Endodermal cell (in vitro differentiated cells): ENCODE results near the gene JAKMIP1. TPM values are rescaled to one million over a fixed set of nuclear protein-coding genes. Genes with fewer than 3 reads are reported as not detected.

ENCODE experiments used
- DNase-seq: peaks from one replicate; pipeline ENCODE4 v3.0.0-alpha.2; 2017
- H3K27ac ChIP-seq: 2 replicates; pipeline ENCODE4 v1.5.1; 2013; ENCODE audit warnings: mild to moderate bottlenecking, low read depth, low read length, moderate library complexity
- H3K27me3 ChIP-seq: 2 replicates; pipeline ENCODE4 v1.6.1; 2013; ENCODE audit warnings: mild to moderate bottlenecking, low read length, moderate library complexity; ENCODE audit not compliant: insufficient read depth, control insufficient read depth, poor library complexity, severe bottlenecking
- H3K36me3 ChIP-seq: 2 replicates; pipeline ENCODE4 v1.7.0; 2013; ENCODE audit warnings: mild to moderate bottlenecking, low read length, moderate library complexity; ENCODE audit not compliant: control insufficient read depth, insufficient read depth
- H3K4me1 ChIP-seq: one replicate; pipeline ENCODE4 v1.7.0; 2013; ENCODE audit warnings: low read length; ENCODE audit not compliant: control insufficient read depth, insufficient read depth
- H3K4me3 ChIP-seq: 2 replicates; pipeline ENCODE4 v1.5.1; 2013; ENCODE audit warnings: mild to moderate bottlenecking, low read length, moderate library complexity
- H3K9ac ChIP-seq: 2 replicates; pipeline ENCODE4 v1.6.1; 2013; ENCODE audit warnings: mild to moderate bottlenecking, low read length, moderate library complexity; ENCODE audit not compliant: poor library complexity, severe bottlenecking; ENCODE audit errors: extremely low read depth
- H3K9me3 ChIP-seq: 2 replicates; pipeline ENCODE4 v1.6.1; 2013; ENCODE audit warnings: mild to moderate bottlenecking, low read length, moderate library complexity; ENCODE audit not compliant: control insufficient read depth
- H3K27ac Mint-ChIP-seq: 2 replicates; pipeline ENCODE4 v1.8.0; 2020; ENCODE audit warnings: mixed read lengths
- H3K27me3 Mint-ChIP-seq: 2 replicates; pipeline ENCODE4 v1.8.0; 2021; ENCODE audit warnings: mild to moderate bottlenecking, mixed read lengths; ENCODE audit not compliant: insufficient read depth
- H3K36me3 Mint-ChIP-seq: 2 replicates; pipeline ENCODE4 v1.8.0; 2020; ENCODE audit warnings: low read depth, mixed read lengths
- H3K4me1 Mint-ChIP-seq: 2 replicates; pipeline ENCODE4 v1.8.0; 2020; ENCODE audit warnings: mixed read lengths
- H3K4me3 Mint-ChIP-seq: 2 replicates; pipeline ENCODE4 v1.8.0; 2020; ENCODE audit warnings: mild to moderate bottlenecking, moderate library complexity, mixed read lengths
- H3K9me3 Mint-ChIP-seq: 2 replicates; pipeline ENCODE4 v1.8.0; 2020; ENCODE audit warnings: mild to moderate bottlenecking, mixed read lengths
- WGBS, 2 experiments: methylation state at CpG; one replicate each; pipeline versions ENCODE4 v1.1.5 to v1.1.7; 2013; ENCODE audit warnings: missing lambda C conversion rate in 2 of 2, mixed read lengths in 1 of 2; ENCODE audit not compliant: insufficient coverage in 1 of 2, insufficient read length in 1 of 2; 5-methylcytosine and 5-hydroxymethylcytosine counted together
- total RNA-seq, 2 donors: library from RNA; stranded (reverse); fragmentation: NEBNext Ultra II Directional in 1 of 2; extraction: Animal tissue kit (Norgen Biotek cat#: 25700) in 1 of 2; gene quantifications; 2 replicates in 1 of 2; 3 replicates in 1 of 2; pipeline ENCODE4 v1.2.1, GENCODE V29; 2021
- TF ChIP-seq, protein P1 (sequence below): fragments of 200-600 bp; sonication (generic); conservative IDR thresholded peaks from 2 replicates; pipeline ENCODE4 v1.5.0; 2021; ENCODE audit warnings: antibody characterized with exemption, mild to moderate bottlenecking

Gene JAKMIP1
- total RNA-seq, 2 donors from 2014 or later: 10.4 to 11.2 TPM

DNA sequence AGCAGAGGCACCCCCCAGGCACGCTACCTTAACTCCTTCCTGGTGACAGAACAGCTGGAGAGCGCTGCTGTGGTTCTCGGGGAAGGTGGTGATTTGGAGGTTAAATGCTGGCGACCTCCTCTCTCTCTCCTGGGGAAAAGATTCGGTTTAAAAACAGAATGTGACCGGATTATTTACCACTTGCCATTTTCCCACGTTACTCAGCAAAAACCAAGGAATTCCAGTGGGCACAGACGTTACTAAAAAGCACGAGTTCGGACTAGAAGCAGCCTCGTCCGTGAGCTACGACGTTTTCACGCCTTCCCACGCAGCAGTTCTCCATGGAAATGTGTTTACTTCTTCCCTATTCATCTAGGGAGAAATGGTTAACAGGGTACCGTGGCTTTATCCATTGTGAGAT lies 149.8 kb downstream of the JAKMIP1 start:
- H3K9ac ChIP-seq: no peak overlapping the region
- no peak for DNase-seq
- no peak overlapping the region for H3K4me3 ChIP-seq
- Mint-ChIP-seq H3K9me3 (no peaks in the 10 kb centered on the region), H3K27ac (no peak overlapping the region), H3K36me3 (peaks cover 4% of the 10 kb centered on the region), H3K4me1 (no peaks in the 10 kb centered on the region), H3K4me3 (no peak overlapping the region), H3K27me3 (no peaks in the 10 kb centered on the region)
- H3K27me3 ChIP-seq: no peaks in the 10 kb centered on the region
- no peaks in the 10 kb centered on the region for H3K9me3 ChIP-seq
- H3K36me3 ChIP-seq: peaks cover 5% of the 10 kb centered on the region
- 91 to 92% methylated on average over 15 to 17 of the region's 17 CpGs for WGBS, 2 experiments
- no peak overlapping the region for H3K27ac ChIP-seq
- H3K4me1 ChIP-seq: no peaks in the 10 kb centered on the region
- TF ChIP-seq, protein P1, sequence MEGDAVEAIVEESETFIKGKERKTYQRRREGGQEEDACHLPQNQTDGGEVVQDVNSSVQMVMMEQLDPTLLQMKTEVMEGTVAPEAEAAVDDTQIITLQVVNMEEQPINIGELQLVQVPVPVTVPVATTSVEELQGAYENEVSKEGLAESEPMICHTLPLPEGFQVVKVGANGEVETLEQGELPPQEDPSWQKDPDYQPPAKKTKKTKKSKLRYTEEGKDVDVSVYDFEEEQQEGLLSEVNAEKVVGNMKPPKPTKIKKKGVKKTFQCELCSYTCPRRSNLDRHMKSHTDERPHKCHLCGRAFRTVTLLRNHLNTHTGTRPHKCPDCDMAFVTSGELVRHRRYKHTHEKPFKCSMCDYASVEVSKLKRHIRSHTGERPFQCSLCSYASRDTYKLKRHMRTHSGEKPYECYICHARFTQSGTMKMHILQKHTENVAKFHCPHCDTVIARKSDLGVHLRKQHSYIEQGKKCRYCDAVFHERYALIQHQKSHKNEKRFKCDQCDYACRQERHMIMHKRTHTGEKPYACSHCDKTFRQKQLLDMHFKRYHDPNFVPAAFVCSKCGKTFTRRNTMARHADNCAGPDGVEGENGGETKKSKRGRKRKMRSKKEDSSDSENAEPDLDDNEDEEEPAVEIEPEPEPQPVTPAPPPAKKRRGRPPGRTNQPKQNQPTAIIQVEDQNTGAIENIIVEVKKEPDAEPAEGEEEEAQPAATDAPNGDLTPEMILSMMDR: no peak

DNA sequence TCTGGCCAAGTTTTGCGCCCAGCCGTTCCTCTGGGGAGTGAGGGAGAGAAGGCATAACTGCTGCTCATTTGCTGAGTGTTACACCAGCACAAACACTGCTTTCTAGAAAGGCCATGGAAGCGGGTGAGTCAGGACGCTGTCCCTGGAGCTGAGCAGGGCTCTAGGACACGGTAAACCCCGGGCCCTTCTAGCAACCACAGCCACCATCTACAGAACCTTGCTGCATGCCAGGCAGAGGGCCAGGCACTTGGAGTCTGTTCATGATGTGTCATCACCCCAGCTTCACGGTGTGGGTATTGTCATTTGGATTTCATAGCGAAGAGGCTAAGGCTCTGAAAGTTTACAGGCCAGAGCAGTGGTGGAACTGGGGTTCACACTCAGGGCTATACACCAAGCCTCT lies 150.4 kb downstream of the JAKMIP1 start:
- Histone ChIP-seq H3K4me1 (no peaks in the 10 kb centered on the region), H3K36me3 (peaks cover 5% of the 10 kb centered on the region), H3K9ac (no peak overlapping the region), H3K27ac (no peak overlapping the region), H3K9me3 (no peaks in the 10 kb centered on the region), H3K4me3 (no peak overlapping the region), H3K27me3 (no peaks in the 10 kb centered on the region)
- TF ChIP-seq, protein P1: no peak
- Mint-ChIP-seq H3K36me3 (peaks cover 4% of the 10 kb centered on the region), H3K4me3 (no peak overlapping the region), H3K9me3 (no peaks in the 10 kb centered on the region), H3K4me1 (no peaks in the 10 kb centered on the region), H3K27me3 (no peaks in the 10 kb centered on the region), H3K27ac (no peak overlapping the region)
- 93 to 94% methylated on average over 6 to 8 of the region's 8 CpGs for WGBS, 2 experiments
- DNase-seq: no peak

DNA sequence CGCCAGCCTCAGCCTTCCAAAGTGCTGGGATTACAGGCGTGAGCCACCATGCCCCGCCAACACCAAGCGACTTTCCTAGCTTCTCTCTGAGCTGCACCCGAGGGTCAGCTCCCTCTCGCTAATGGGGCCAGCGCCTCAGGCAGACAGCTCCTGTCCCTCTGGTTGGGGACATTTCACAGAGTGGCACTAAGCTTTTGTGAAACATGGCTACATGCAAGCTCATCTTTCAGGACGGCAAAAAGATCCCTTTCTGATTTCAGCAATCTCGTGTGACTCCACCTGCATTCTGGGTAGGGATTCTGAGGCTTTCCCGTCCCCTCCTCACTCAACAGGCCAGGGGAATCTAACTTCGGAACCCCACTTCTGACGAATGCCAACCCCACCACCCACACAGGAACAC lies 151.1 kb downstream of the JAKMIP1 start:
- TF ChIP-seq, protein P1: no peak
- no peaks in the 10 kb centered on the region for H3K27me3 ChIP-seq
- no peaks in the 10 kb centered on the region for H3K9me3 Mint-ChIP-seq
- no peak for DNase-seq
- H3K4me1 Mint-ChIP-seq: no peaks in the 10 kb centered on the region
- no peak overlapping the region for H3K4me3 ChIP-seq
- H3K36me3 Mint-ChIP-seq: peaks cover 4% of the 10 kb centered on the region
- no peak overlapping the region for H3K9ac ChIP-seq
- no peak overlapping the region for H3K27ac Mint-ChIP-seq
- no peaks in the 10 kb centered on the region for H3K9me3 ChIP-seq
- no peaks in the 10 kb centered on the region for H3K27me3 Mint-ChIP-seq
- no peak overlapping the region for H3K4me3 Mint-ChIP-seq
- 93 to 98% methylated on average over 8 to 12 of the region's 12 CpGs for WGBS, 2 experiments
- H3K4me1 ChIP-seq: no peaks in the 10 kb centered on the region
- H3K36me3 ChIP-seq: peaks cover 5% of the 10 kb centered on the region
- no peak overlapping the region for H3K27ac ChIP-seq
